IMR-90 (cell line): ENCODE measurements around the gene LENG9. TPM values are rescaled to one million over a fixed set of nuclear protein-coding genes. Genes with fewer than 3 reads are reported as not detected.

Experiments
- ATAC-seq: fragments of 200-7000 bp; cut with Tn5 transposase; 2 replicates; pipeline ENCODE4 v1.9.1; 2020; ENCODE audit warnings: low read depth, mild to moderate bottlenecking, moderate library complexity
- BruUV-seq: library from RNA; stranded (reverse); fragments of 400-500 nt; replicated peaks from 2 replicates; lab custom pipeline; 2021; lab: Mats Ljungman, UMichigan
- CTCF ChIA-PET: fragments of 300-600 bp; formaldehyde crosslinking; extraction: SDS; loops from one replicate; lab custom pipeline; 2021; ENCODE audit warnings: antibody characterized with exemption; lab: Yijun Ruan, JAX
- POLR2A ChIA-PET: fragments of 300-600 bp; sonication (Branson Sonifier 250); formaldehyde crosslinking; loops from one replicate; lab custom pipeline; 2022; ENCODE audit warnings: antibody characterized with exemption; ENCODE audit not compliant: unreplicated experiment; lab: Charles Lee
- DNase-seq: peaks from one replicate; pipeline ENCODE4 v3.0.0; 2013
- H2AFZ ChIP-seq: replicated peaks from 2 replicates; pipeline ENCODE3; 2013; ENCODE audit warnings: low read length, mild to moderate bottlenecking; ENCODE audit not compliant: poor library complexity
- H2AK5ac ChIP-seq: 2 replicates; pipeline ENCODE4 v1.6.1; 2013; ENCODE audit warnings: low read depth, low read length, inconsistent platforms
- H2AK9ac ChIP-seq: replicated peaks from 2 replicates; pipeline ENCODE3; 2013; ENCODE audit warnings: mild to moderate bottlenecking, low read depth, low read length, moderate library complexity; ENCODE audit not compliant: poor library complexity
- H2BK120ac ChIP-seq: 2 replicates; pipeline ENCODE4 v1.6.1; 2013; ENCODE audit warnings: low read depth, low read length, inconsistent platforms
- H2BK15ac ChIP-seq: 3 replicates; pipeline ENCODE4 v1.6.1; 2013; ENCODE audit warnings: low read depth, low read length, inconsistent platforms
- H2BK20ac ChIP-seq: 2 replicates; pipeline ENCODE4 v1.6.1; 2013; ENCODE audit warnings: low read depth, mild to moderate bottlenecking, inconsistent platforms, low read length, moderate library complexity
- H2BK5ac ChIP-seq: 2 replicates; pipeline ENCODE4 v1.6.1; 2013; ENCODE audit warnings: mild to moderate bottlenecking, low read depth, low read length, inconsistent platforms; ENCODE audit not compliant: poor library complexity, severe bottlenecking
- H3K14ac ChIP-seq: replicated peaks from 2 replicates; pipeline ENCODE4 v1.6.1; 2013; ENCODE audit warnings: low read depth, low read length, inconsistent platforms
- H3K18ac ChIP-seq: 2 replicates; pipeline ENCODE4 v1.6.1; 2013; ENCODE audit warnings: low read depth, low read length, control low read depth
- H3K23ac ChIP-seq: 2 replicates; pipeline ENCODE4 v1.6.1; 2013; ENCODE audit warnings: low read depth, low read length, inconsistent platforms
- H3K27ac ChIP-seq: 2 replicates; pipeline ENCODE4 v1.5.1; 2013; ENCODE audit warnings: mild to moderate bottlenecking, control low read depth, low read length; ENCODE audit not compliant: insufficient read depth
- H3K27me3 ChIP-seq: 2 replicates; pipeline ENCODE4 v1.6.1; 2013; ENCODE audit warnings: low read length; ENCODE audit not compliant: control insufficient read depth, insufficient read depth
- H3K36me3 ChIP-seq: 2 replicates; pipeline ENCODE4 v1.6.1; 2013; ENCODE audit warnings: low read length, mixed read lengths; ENCODE audit not compliant: control insufficient read depth, insufficient read depth
- H3K4ac ChIP-seq: 2 replicates; pipeline ENCODE4 v1.6.1; 2013; ENCODE audit warnings: low read depth, low read length, inconsistent platforms
- H3K4me1 ChIP-seq: 2 replicates; pipeline ENCODE4 v1.6.1; 2013; ENCODE audit warnings: low read length, mixed read lengths; ENCODE audit not compliant: control insufficient read depth, insufficient read depth
- H3K4me2 ChIP-seq: 2 replicates; pipeline ENCODE4 v1.6.1; 2013; ENCODE audit warnings: low read depth, mild to moderate bottlenecking, control low read depth, low read length, moderate library complexity
- H3K4me3 ChIP-seq: 2 replicates; pipeline ENCODE4 v1.5.1; 2013; ENCODE audit warnings: low read depth, mild to moderate bottlenecking, control low read depth, low read length, moderate library complexity; ENCODE audit not compliant: insufficient read depth
- H3K56ac ChIP-seq: 2 replicates; pipeline ENCODE4 v1.6.1; 2013; ENCODE audit warnings: low read length, inconsistent platforms; ENCODE audit not compliant: insufficient read depth; ENCODE audit errors: extremely low read depth
- H3K79me1 ChIP-seq, 2 experiments: 2 replicates each; pipeline ENCODE4 v1.6.1; 2013; ENCODE audit warnings: low read length in 2 of 2, inconsistent platforms in 1 of 2, low read depth in 1 of 2
- H3K9ac ChIP-seq: 2 replicates; pipeline ENCODE4 v1.6.1; 2013; ENCODE audit warnings: low read depth, low read length, control low read depth
- H3K9me1 ChIP-seq: 2 replicates; pipeline ENCODE4 v1.6.1; 2013; ENCODE audit warnings: low read length, inconsistent platforms; ENCODE audit not compliant: insufficient read depth
- H3K9me3 ChIP-seq: 2 replicates; pipeline ENCODE4 v1.6.1; 2013; ENCODE audit warnings: low read length; ENCODE audit not compliant: control insufficient read depth, insufficient read depth
- H4K20me1 ChIP-seq: 2 replicates; pipeline ENCODE4 v1.6.1; 2013; ENCODE audit warnings: low read length, inconsistent platforms; ENCODE audit not compliant: insufficient read depth
- H4K5ac ChIP-seq: 2 replicates; pipeline ENCODE4 v1.6.1; 2013; ENCODE audit warnings: mild to moderate bottlenecking, low read depth, low read length, control low read depth
- H4K8ac ChIP-seq, 2 experiments: 2 replicates each; pipeline ENCODE4 v1.6.1; 2013; ENCODE audit warnings: low read depth in 2 of 2, low read length in 2 of 2, control low read depth in 1 of 2, inconsistent platforms in 1 of 2
- H4K91ac ChIP-seq: 2 replicates; pipeline ENCODE4 v1.6.1; 2013; ENCODE audit warnings: low read depth, low read length, inconsistent platforms; ENCODE audit not compliant: insufficient read depth
- FOS ChIP-seq: fragments of 150-350 bp; IDR thresholded peaks from 2 replicates; pipeline ENCODE4 v1.6.1; 2016; ENCODE audit warnings: low read depth, low read length
- MAZ ChIP-seq: IDR thresholded peaks from 2 replicates; pipeline ENCODE4 v1.6.1; 2012; ENCODE audit warnings: low read depth, mild to moderate bottlenecking, low read length, improper control_type of control experiment, moderate library complexity, borderline replicate concordance
- MXI1 ChIP-seq: IDR thresholded peaks from 2 replicates; pipeline ENCODE4 v1.6.1; 2012; ENCODE audit warnings: low read depth, mild to moderate bottlenecking, low read length, moderate library complexity, borderline replicate concordance
- NFE2L2 ChIP-seq: fragments of 150-350 bp; IDR thresholded peaks from 2 replicates; pipeline ENCODE4 v1.6.1; 2016; ENCODE audit warnings: low read depth, mild to moderate bottlenecking, low read length
- POLR2A ChIP-seq: IDR thresholded peaks from 2 replicates; pipeline ENCODE4 v1.6.1; 2012; ENCODE audit warnings: mild to moderate bottlenecking, low read depth, low read length
- RCOR1 ChIP-seq: IDR thresholded peaks from 2 replicates; pipeline ENCODE4 v1.6.1; 2012; ENCODE audit warnings: mild to moderate bottlenecking, low read length, improper control_type of control experiment; ENCODE audit not compliant: insufficient replicate concordance
- RFX5 ChIP-seq: IDR thresholded peaks from 2 replicates; pipeline ENCODE4 v1.8.0; 2012; ENCODE audit warnings: low read depth, mild to moderate bottlenecking, low read length, moderate library complexity
- WGBS, 2 experiments: methylation state at CpG; one replicate each; pipeline versions ENCODE4 v1.1.5 to v1.1.7; 2013; ENCODE audit warnings: missing lambda C conversion rate in 2 of 2; ENCODE audit not compliant: insufficient read length in 1 of 2; ENCODE audit errors: extremely low coverage in 2 of 2; 5-methylcytosine and 5-hydroxymethylcytosine counted together
- dilution Hi-C: fragments of 300-500 bp; cut with HindIII; formaldehyde crosslinking; loops from one replicate; pipeline ENCODE4 v1.14.3; 2018; ENCODE audit warnings: low sequenced_read_pairs; ENCODE audit not compliant: unreplicated experiment
- in situ Hi-C: fragments of 300-500 bp; cut with MboI; formaldehyde crosslinking; loops from 3 replicates; pipeline ENCODE4 v1.14.3; 2019; ENCODE audit warnings: low sequenced_read_pairs, inconsistent platforms, mixed read lengths
- intact Hi-C: fragments of 100-400 bp; cut with micrococcal nuclease; formaldehyde crosslinking; loops from 2 replicates; pipeline ENCODE4 v1.10.0; 2022
- polyA plus RNA-seq, 3 experiments: library from polyadenylated mRNA; depleted of rRNA; stranded (reverse); fragments of >200 nt; gene quantifications; 2 replicates each; pipeline ENCODE4 v1.2.3, GENCODE V29; 2012; ENCODE audit warnings: low replicate concordance in 1 of 3
- total RNA-seq: library from RNA; depleted of rRNA; stranded (reverse); fragments of >200 nt; gene quantifications from 2 replicates; pipeline ENCODE4 v1.2.3, GENCODE V29; 2012
- TF ChIP-seq, protein P1 (sequence below): fragments of 150-350 bp; IDR thresholded peaks from 2 replicates; pipeline ENCODE4 v1.6.1; 2016; ENCODE audit warnings: low read depth, mild to moderate bottlenecking, low read length, moderate library complexity, borderline replicate concordance

LENG9 gene
- total and polyA plus RNA-seq, 2 of the 4 experiments (the other 2 are of a cell fraction) = 0.94 to 1.1 TPM

DNA sequence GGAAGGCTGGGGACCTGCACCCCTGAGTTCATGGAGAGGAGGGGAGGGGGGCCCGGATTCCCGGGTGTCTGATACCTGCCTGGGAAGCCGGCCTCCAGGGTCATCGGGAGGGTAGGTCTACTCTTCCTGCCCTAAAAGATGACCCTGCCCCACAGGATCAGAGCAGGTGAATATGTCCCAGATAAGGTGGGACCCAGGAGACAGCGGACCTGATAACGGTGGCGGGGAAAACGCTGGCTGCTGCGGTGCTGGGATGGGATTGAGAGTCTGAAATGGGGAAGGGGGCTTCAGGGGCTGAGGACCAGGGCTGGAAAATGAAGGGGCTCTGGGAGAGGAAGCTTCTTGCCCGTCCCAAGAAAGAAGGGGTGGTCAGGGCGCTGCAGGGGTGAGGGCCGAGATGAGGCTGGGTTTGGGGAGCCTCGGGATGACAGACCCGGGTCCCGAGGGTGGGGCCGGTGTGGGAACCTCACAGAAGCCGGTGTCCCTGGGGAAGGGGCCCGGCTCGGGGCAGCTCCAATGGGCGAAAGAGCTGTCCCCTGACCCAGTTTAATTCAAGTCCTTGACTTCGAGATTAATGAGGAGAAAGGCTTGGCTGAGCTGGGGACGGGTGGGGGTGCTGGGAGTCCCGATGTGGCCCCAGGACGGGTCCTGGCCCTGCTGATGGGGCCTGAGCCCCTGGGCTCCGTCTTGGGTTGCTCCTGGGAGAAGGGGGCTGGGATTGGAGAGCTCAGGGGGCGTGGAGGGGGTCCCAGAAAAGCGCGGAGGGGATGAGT lies 47.5 kb downstream of the LENG9 start:
- Histone ChIP-seq H3K79me1 (no peaks in the 10 kb centered on the region), H3K9me3 (peaks cover 4% of the 10 kb centered on the region; the same call in 1 of the 2 replicates), H2BK15ac (no peak overlapping the region), H2AFZ (no peak overlapping the region), H3K56ac (no peak overlapping the region), H3K27me3 (peaks cover 29% of the 10 kb centered on the region), H3K14ac (no peak overlapping the region), H3K36me3 (no peaks in the 10 kb centered on the region), H4K8ac (no peak overlapping the region), H3K4me2 (no peak overlapping the region), H3K4me1 (no peaks in the 10 kb centered on the region), H2BK120ac (no peak overlapping the region), H3K23ac (no peak overlapping the region), H4K20me1 (no peaks in the 10 kb centered on the region), H3K9ac (no peak overlapping the region), H2AK5ac (no peak overlapping the region), H4K5ac (no peak overlapping the region), H4K91ac (no peak overlapping the region), H2AK9ac (no peak overlapping the region), H3K9me1 (peaks cover 3% of the 10 kb centered on the region; the same call in 1 of the 2 replicates), H2BK20ac (no peak overlapping the region), H3K18ac (no peak overlapping the region), H3K4me3 (no peak overlapping the region), H3K27ac (no peak overlapping the region), H2BK5ac (no peak overlapping the region), H3K4ac (no peak overlapping the region)
- in situ Hi-C loops (no loop called here), intact Hi-C loops (no loop called here), dilution Hi-C loops (no loop called here)
- 9% methylated on average over 13 of the region's 28 CpGs; no CpG with 5 or more reads in 1 of the 2 experiments for WGBS, 2 experiments
- no peak for ATAC-seq
- BruUV-seq = no TSS peak
- POLR2A ChIA-PET = interaction anchor here (0.6 kb wide), 1 partner anchor 405 kb away, joined by 3 read pairs; no protein-coding TSS in a partner anchor
- TF ChIP-seq MXI1 = no peak
- no peak for TF ChIP-seq RCOR1
- TF ChIP-seq, protein P1, sequence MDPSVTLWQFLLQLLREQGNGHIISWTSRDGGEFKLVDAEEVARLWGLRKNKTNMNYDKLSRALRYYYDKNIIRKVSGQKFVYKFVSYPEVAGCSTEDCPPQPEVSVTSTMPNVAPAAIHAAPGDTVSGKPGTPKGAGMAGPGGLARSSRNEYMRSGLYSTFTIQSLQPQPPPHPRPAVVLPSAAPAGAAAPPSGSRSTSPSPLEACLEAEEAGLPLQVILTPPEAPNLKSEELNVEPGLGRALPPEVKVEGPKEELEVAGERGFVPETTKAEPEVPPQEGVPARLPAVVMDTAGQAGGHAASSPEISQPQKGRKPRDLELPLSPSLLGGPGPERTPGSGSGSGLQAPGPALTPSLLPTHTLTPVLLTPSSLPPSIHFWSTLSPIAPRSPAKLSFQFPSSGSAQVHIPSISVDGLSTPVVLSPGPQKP = no peak
- TF ChIP-seq FOS = no peak
- TF ChIP-seq RFX5 = no peak
- no peak for TF ChIP-seq POLR2A
- no peak for TF ChIP-seq NFE2L2
- TF ChIP-seq MAZ = no peak
- DNase-seq = no peak
- CTCF ChIA-PET = no interaction called here
